GM21367 (cell line): ENCODE data around the gene NAPB.

Experiments
- ATAC-seq: cut with Tn5 transposase; IDR thresholded peaks from one replicate; pipeline ENCODE4 v1.9.1; 2021; ENCODE audit not compliant: unreplicated experiment

NAPB gene

DNA sequence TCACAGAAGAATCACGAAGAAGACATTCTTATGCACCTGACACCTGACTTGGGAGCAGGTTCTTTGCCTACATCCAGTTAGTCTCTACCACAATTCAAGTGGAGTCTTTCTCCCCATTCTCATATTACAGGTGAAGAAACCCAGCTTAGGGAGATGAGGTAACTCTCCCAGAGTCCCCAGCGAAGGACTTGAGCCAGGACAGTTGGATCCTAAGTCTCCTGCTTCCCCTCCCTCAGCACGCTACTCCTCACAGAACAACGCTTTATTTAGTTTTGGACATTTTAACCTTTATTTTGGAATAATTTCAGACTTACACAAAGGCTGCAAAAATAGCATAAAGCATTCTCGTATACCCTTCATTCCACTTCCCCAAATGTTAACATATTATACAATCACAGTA, 17.4 kb upstream of the NAPB start:
- no peak for ATAC-seq

DNA sequence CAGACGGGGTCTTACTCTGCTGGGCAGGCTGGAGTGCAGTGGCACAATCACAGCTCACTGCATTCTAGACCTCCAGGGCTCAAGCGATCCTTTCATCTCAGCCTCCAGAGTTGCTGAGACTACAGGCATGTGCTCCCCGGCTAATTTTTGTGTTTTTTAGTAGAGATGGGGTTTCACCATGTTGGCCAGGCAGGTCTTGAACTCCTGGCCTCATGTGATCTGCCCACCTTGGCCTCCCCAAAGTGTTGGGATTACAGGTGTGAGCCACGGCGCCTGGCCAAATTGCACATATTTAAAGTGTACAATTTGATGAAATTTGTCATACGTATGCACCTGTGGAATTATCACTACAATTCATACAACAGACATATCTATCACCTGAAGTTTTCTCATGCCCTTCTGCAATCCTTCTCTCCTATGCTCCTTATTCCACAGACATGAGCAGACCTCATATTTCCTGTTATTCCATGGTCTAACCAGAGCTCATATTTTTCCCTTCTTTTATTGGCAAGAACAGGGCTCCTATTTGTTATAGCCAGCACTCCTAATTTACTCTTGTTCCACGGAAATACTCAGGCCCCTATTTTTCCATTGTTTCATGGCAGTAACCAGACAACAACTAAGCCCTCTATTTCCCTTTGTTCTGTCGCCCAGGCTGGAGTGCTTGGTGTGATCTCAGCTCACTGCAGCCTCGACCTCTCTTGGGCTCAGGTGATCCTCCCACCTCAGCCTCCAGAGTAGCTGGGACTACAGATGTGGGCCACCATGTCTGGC, 16.0 kb upstream of the NAPB start:
- no peak for ATAC-seq

DNA sequence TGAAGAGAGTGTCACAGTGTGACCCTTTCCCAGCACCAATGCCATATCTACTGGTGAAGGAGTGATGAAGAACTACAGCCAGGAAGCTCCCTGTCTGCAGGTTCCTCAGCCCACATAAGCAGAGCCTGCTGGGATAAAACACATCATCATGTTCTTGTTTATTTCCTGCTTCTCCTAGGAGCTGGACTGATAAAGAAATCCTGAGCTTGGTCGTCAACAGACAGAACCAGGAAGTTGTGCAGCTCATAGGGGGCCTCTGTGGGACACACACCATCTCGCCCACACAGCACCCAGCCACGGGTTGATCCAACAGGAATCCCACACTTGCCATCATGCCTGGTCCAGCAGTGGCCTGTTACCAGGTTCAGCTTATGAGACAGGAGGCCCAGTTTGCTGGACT, 15.4 kb upstream of the NAPB start:
- ATAC-seq: no peak

DNA sequence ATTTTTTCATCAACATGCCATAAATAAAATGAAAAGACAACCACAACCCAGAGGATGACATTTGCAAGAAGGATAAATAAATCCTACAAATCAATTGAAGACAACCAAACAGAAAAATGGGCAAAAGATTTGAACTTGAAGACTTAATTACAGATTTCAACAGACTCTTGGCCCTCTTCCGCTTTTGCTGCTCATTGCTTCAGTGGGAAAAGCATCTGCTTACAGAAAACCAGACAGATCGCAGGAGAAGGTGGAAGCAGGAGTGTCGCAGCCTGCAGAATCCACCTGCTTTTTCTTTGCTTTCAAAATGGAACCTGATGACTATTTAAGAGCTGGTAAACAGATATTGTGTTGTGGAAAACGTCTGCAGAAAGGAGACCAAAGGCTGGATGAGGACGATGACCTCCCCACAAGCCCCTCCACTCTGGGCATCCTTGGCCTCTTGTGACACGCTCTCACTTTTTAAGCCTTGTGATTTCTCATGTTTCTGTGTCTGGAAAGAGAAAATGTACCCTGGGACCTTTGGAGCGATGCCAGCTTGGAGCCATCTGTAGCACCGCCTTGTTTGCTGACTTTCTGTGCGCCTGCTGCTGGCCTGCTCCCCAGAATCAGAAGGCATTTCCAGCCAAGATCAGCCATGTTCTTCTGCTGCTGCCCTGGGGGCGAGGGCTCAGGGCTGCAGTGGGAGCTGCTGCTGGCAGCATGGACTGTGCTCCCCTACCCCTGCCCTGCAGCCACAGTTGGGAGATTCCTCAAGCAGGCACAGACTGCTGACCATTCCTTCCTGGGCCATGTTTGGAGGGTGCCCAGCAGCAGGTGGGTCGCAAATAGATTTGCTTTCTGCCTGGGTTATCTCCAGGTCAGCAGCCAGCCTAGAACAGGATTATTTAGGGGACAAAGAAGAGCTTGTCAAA, 14.6 kb upstream of the NAPB start:
- no peak for ATAC-seq

DNA sequence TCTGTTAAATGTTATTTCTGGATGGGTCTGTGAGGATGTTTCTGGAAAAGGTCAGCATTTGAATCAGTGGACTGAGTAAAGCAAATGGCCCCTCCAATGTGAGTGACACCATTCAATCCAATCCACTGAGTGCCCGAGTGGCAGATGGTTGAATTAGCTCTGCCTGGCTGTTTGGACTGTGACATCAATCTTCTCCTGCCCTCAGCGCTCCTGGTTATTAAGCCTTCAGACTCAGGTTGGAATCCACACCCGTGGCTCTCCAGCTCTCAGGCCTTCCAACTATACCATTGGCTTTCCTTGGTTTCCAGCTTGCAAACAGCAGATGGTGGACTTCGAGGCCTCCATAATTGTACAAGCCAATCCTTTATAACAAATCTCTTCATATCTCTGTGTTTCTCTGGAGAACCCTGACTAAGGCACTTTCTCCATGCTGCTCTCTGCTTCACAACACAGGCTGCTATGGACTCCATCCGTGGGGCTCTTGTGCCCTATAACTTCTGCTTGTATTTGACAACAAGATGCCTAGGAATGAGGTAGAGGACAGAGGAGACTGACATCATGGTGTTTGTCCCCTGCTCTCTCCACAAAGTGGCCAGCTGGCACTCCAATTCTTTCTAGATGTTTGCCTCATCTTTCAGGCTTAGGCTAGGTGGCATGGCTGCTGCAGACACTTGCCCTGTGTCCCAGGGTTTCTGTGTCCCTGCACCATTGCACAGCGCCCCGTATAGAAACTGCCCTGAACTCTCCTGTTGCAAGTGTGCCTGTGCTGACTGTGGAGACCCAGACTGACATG, 13.4 kb upstream of the NAPB start:
- ATAC-seq: no peak

DNA sequence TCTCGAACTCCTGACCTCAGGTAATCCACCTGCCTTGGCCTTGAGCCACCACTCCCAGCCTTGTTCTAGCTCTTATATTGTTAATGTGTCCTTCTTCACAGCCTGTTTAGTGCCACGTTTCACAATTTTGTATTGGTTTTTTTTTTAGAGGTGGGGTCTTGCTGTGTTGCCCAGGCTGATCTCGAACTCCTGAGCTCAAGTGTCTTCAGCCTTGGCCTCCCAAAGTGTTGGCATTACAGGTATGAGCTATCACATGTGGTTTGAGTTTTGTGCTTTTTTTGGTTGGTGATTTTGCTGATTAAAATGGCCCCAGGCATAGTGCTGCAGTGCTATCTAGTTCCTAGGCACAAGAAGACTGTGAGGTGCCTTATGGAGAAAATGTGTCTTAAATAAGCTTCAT, 12.3 kb upstream of the NAPB start:
- no peak for ATAC-seq

DNA sequence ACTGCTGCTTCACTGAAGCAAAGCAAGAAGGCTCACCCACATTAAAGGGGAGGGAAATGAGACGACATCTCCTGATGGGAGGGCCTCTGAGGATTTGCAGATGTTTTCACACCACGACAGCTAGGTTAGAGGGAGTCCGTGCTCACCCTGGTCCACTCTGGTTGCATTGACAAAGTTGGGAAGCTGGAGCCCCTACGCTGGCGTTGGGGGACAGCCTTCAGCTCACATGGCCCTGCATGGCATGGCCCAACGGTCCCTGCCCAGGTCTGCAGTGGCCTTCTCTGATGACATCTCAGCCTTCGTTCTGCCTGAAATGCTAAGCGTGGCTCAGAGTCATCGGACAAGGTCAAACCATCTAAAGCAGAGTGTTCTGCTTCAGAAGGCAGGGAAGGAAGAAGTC, 3.8 kb upstream of the NAPB start:
- no peak for ATAC-seq

DNA sequence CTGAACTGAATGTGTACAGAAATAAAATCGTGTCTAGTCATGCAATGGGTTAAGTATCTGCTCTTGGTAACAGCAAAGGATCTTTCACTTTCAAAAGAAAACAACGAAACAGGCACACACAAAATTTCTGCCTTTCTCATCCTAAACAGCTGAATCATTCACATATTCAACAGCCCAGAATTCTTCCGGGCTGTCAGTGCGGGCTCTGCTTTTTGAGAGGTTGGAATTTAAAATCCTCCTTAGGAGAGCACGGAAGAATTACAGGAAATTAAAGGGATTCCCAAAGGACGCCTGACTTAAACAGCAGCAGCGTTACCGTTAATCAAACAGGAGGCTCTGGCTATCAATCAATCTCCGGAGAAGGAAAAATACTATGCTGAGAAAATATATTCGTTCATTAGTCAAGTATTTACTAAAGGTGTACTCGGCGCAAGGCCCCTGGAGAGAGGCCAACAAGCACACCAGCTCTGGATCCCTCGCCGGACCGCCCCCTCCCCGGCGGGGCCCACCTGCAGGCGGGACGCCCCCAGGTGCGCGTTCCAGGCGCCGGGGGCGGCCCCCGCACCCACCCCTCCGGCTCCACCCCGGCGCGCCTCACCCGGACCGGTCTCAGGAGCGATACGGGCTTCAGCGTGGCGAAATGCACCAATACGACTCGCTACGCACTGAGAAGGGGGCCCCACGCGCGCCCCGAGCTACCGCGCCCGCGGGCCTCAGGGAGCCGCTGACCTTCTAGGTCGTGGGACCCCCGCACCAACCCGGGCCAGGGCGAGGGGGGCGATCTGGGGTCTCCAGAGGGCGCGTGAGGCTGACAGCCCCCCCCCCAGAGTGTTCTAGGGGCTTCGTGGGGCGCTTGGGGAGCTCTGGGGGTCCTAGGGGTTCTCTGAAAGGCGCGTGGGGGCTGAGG, 1.0 kb downstream of the NAPB start:
- no peak for ATAC-seq

DNA sequence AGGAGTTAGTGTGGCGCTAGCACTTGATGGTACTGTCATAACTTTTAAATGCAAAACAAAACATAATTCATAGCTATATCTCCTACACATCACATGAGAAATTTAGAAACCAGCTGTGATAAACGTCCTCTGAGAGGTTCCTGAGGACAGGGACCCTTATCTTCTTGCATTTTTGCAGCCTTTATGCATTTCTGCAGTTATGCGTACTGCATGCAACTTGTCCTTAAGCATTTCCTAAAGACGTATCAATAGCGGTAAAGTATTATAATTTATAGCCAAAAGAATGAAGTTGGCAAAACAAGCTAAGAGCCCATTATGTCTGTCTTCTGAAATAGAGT, 1.7 kb downstream of the NAPB start:
- no peak for ATAC-seq

DNA sequence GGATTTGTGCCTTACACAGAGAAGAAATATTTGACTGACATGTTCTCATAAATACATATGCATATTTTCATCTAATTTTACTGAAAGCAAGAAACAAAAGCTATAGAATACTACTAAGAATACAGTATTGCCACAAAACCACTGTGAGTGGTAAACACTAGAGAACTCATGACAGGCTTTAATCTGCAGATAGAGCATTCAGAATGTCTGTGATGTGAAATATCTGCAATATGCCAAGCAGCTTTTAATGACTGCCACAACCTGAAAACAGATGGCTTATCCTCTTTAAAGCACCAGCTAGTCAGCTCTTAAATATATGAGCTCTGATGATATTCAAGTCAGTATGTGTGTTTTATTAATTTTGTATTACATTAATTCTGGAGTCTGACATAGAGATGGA, 3.4 kb downstream of the NAPB start:
- no peak for ATAC-seq

DNA sequence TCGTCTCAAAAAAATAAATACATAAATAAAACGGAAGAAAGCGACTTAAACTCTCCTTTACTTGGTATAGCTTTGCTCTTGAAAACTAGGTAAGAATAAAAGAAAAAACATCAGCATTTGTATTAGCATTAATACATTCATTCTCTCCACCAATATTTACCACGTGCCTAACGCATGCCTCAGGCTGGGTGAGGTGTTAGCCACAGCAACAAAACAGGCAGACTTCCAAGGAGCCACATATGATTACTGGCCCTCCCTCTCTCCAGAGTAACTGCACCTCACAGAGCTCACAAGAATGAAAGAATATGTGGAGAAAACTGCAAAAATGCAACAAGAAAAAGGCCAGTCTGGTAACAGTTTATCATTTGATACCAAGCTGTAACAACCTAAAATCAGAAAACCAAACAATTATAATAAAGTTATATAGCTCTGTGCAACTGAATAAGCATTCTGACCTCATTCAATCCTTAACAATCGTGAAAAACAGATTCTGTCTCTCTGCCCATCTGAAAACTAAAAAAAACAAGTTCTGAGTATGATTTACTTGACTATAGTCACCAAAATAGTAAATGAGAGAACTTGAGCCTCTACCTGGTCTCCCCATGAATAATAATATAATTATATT, 5.2 kb downstream of the NAPB start:
- no peak for ATAC-seq

DNA sequence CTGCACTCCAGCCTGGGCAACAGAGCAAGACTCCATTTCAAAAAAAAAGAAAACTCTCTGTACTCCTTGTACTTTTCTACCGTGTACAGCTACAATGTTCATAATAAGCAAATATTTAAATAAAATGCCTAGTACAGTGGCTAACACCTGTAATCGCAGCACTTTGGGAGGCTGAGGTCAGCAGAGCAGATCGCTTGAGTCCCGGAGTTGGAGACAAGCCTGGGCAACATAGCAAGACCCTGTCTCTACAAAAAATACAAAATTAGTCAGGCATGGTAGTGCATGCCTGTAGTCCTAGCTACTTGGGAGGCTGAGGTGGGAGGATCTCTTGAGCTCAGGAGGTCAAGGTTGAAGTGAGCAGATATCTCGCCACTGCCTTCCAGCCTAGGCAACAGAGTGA, 5.7 kb downstream of the NAPB start:
- ATAC-seq: no peak

DNA sequence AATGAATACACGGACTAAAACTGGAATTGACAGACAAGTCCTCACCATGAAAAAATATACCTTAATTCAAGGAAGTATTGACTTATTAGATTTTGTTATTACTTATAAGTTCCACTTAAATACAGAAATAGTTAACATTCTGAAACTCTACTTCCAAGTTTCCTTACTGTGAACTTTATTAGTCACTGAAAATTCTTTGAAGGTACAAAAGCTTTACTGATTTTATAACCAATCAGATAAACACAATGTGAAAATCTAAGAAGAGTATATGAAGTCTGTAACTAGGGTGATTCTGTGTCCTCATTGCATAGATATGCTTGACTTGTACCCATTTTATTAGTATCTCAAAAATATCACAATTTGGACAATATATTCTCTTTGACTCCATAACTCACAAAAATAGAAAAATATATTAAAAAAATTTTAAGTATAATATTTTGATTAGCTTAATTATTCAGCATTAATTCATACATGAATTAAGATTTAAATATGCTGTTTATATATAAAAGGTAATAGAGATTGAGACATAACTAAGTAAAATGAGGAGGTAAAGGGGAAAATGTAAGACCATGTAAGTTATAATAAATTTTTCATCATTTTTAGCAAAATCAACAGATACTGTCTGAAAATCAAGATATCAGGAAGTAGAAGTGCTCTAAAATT, 6.6 kb downstream of the NAPB start:
- ATAC-seq: no peak

DNA sequence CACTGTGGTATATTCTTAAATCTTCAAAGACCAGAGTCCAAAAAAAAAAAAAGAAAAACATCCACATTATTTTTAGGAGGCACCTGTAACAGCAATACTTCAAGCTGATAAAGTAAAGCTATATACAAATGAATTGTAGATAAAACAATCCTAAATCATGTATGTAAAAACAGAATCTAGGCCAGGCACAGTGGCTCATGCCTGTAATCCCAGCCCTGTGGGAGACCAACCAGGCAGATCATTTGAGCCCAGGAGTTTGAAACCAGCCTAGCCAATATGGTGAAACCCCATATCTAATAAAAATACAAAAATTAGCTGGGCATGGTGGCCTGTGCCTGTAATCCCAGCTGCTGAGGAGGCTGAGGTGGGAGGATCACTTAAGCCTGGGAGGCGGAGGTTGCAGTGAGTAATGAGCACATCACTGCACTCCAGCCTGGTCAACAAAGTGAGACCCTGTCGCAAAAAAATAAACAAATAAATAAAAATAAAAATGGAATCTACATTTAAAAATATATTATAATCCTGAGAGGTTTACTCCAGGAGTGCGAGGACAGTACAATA, 7.3 kb downstream of the NAPB start:
- ATAC-seq: no peak

DNA sequence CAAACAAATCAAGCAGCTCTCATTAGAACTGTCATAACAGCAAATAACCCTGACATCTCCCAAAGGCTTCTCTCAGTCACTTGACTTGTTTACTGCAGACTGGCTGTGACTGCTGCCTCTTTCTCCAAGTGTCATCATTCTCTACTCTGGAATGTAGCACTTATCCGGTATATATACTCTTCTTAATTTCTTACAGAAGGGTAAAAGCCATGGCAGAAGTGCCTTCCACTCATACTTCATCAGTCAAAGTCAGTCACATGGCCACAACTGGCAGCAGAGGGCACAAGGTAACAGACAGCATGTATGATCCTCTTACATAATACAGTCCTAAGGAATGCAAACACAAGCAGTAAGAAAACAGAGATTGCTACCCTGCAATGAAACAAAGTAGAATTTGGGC, 9.3 kb downstream of the NAPB start:
- no peak for ATAC-seq

DNA sequence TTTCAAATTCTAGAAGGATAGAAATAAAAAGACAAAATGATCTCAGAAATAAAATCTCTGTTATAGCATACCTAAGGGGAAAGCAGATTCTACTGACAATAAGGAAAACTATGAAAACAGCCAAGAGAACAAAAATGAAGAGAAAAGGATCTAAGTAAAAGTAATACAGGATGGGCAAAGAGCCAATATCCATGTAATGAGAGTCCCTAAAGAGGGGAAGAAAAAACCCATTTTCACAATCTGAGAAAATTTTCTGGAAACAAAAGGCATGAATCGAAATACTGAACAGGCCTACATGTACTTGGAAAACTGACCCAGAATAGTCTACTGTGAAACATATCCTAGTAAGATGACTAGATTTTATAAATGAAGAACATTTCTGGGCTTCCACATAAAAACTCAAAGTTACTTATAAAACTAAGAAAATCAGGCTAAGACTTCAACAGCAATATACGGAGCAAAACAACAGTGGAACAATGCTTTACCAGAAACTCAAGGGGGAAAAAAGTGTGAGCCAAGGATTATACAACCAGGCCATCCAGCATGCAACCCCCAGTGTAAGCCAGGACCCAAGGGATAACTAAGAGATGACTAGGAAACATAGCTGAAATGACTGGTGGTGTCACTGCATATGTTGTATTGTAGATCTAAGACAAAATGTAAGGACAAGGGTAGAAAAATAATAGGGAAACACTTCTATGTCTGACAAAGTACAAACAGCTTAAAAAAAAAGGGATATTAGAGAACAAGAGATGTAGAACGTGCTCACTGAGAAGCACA, 10.2 kb downstream of the NAPB start:
- ATAC-seq: no peak

DNA sequence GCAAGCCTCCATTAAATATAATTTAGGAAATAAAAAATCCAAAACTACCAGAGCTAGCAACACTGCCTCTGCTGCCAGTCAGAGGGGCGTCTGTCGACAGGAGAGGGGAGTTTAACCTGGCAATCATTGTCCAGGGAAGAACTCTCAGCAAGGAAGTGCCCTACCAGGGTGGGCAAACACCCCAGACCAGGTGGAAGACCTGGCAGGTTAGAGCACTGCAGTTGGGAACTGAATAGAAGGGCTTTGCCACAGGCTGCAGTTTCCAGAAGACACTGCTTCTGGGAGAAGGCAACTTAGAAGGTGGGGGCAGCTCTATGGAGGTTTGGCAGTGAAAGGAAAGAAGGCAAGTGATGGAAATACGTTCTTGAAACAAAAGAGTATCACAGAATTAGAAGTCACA, 11.5 kb downstream of the NAPB start:
- ATAC-seq: no peak

DNA sequence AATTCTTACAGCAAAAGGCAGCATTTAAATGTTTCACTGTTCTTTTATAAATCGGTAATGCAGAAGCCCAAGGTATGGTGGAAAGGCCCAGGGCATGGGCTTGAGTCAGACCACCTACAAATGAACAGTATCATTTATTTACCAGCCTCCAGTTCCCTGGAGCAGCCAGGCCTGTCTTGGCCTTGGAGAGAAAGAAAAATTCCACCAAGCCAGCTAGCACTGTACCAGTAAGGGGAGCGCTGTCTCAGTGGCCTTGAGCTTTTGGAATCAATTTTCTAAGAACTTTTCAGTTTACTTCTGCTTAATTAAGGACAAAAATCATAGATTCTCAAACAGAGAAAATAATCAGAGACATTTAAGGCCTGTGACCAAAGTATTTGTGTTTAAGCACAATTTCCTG, 12.3 kb downstream of the NAPB start:
- ATAC-seq: no peak
